ENCODE results near the gene RASSF5.

RASSF5 gene

GRCh38 chr1:206463911-206464310 lies 43.4 kb upstream of the RASSF5 start:
- H3K4me3 ChIP-seq (ENCODE audit: low read depth, low read length), result no peak overlapping the region
- no peak for DNase-seq (ENCODE audit: low read depth)
- TF ChIP-seq CTCF (conservative IDR thresholded peaks at IDR 0.05; ENCODE audit: low read depth, low read length), result no peak

GRCh38 chr1:206464456-206464964 lies 42.8 kb upstream of the RASSF5 start:
- no peak overlapping the region for H3K4me3 ChIP-seq (ENCODE audit: low read depth, low read length)
- DNase-seq (ENCODE audit: low read depth), result peak; percentile 98
- TF ChIP-seq CTCF (conservative IDR thresholded peaks at IDR 0.05; ENCODE audit: low read depth, low read length), result no peak

- no peak for TF ChIP-seq CTCF (conservative IDR thresholded peaks at IDR 0.05; ENCODE audit: low read depth, low read length)
- DNase-seq (ENCODE audit: low read depth), result no peak
- no peak overlapping the region for H3K4me3 ChIP-seq (ENCODE audit: low read depth, low read length)
Observed at GRCh38 chr1:206465951-206466350, 41.4 kb upstream of the RASSF5 start.

- DNase-seq (ENCODE audit: low read depth), result no peak
- TF ChIP-seq CTCF (conservative IDR thresholded peaks at IDR 0.05; ENCODE audit: low read depth, low read length), result no peak
Observed at GRCh38 chr1:206466840-206467649, 40.3 kb upstream of the RASSF5 start.

GRCh38 chr1:206467915-206468314 lies 39.4 kb upstream of the RASSF5 start:
- DNase-seq (ENCODE audit: low read depth), result peak; percentile 59
- no peak overlapping the region for H3K4me3 ChIP-seq (ENCODE audit: low read depth, low read length)
- no peak for TF ChIP-seq CTCF (conservative IDR thresholded peaks at IDR 0.05; ENCODE audit: low read depth, low read length)

More at GRCh38 chr1:206466840-206467649, 40.3 kb upstream of the RASSF5 start:
- no peak overlapping the region for H3K4me3 ChIP-seq (ENCODE audit: low read depth, low read length)

- peak; percentile 9 for TF ChIP-seq CTCF (conservative IDR thresholded peaks at IDR 0.05; ENCODE audit: low read depth, low read length)
- DNase-seq (ENCODE audit: low read depth), result no peak
- no peak overlapping the region for H3K4me3 ChIP-seq (ENCODE audit: low read depth, low read length)
Observed at GRCh38 chr1:206468571-206468970, 38.8 kb upstream of the RASSF5 start.

All from choroid plexus epithelial cell (primary cell).